GM19035 (cell line): Measurements from ENCODE around the gene CYB5A.

Experiments used
- ATAC-seq: cut with Tn5 transposase; IDR thresholded peaks from one replicate; pipeline ENCODE4 v1.9.1; 2021; ENCODE audit not compliant: unreplicated experiment

CYB5A gene

GRCh38 chr18:74219056-74219455 is 72.7 kb downstream of the CYB5A start:
- ATAC-seq: no peak

DNA sequence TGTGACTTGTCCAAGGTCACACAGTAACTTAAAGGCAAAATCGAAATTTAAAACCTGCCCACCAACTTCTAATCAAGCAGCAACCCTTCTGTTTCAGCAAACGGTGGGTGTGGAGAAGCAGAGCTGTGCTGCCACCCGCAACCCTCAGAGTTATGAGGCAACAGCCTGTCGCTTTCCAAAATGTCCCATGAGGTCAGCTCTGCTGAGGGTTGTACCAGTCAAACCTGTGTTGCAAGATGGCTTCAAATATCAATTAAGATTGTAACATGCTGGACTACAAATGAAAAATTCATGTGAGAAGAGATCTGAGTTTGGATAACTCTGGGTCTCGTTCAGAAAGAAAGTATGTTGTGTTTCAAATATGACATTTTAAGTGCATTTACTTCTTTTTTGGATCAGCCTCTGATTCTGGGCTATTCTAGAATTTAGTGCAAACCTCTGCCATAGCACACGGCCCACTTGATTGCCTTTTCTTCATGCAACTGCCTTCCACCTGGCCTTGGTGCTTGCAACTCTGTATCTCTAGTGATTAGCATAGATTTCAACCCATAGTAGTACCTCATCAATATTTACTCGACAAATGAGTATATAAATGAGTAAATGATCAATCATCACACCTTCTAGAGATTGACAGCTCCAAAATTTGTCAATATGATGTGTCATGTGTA is 74.2 kb downstream of the CYB5A start:
- ATAC-seq: no peak

DNA sequence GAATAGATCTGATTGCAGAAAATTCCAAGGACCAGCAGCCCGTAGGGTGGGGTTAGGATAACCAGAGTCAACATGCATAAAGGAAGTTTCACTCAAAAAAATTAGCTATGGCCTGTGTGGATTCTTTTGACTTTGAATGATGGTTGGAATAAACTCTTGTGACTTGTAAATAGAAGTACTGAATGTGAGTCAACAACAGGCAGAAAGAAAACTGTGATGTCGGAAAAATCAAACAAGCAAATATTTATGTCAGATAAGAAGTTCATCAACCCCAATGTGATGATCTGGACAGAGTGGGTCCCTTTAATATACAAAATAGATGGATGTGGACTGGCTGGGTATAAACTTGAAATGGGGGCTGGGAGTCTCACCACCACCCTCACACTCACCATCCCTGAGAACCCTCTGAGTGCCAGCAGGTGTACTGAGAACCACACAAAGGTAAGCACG is 75.1 kb downstream of the CYB5A start:
- no peak for ATAC-seq

GRCh38 chr18:74215863-74216262 is 75.9 kb downstream of the CYB5A start:
- no peak for ATAC-seq

GRCh38 chr18:74213429-74213828 is 78.3 kb downstream of the CYB5A start:
- ATAC-seq: no peak

DNA sequence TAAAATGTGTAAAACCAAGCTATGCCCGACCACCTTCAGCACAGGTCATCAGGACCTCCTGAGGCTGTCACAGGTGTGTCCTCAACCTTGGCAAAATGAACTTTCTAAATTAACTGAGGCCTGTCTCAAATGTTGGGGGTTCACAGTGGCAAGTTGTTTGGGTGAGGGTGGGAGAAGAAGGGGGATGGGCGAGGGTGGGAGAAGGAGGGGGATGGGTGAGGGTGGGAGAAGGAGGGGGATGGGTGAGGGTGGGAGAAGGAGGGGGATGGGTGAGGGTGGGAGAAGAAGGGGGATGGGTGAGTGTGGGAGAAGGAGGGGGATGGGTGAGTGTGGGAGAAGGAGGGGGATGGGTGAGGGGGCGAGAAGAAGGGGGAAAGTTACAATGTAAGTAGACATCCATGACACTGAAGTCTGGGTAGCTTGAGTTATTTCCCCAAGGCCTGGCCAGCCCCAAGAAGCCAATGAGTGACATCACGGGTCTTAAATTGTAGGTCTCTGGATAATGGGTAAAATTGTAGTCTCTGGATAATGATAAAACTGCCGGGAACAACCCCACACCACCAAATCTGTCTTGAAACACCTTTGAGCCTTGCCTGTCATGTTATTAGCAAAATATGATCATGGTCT is 87.1 kb downstream of the CYB5A start:
- ATAC-seq: no peak

GRCh38 chr18:74203811-74204210 is 88.0 kb downstream of the CYB5A start:
- ATAC-seq: no peak
